K562 (cell line): Measurements from ENCODE around the gene TTLL3. TPM values are rescaled to one million over a fixed set of nuclear protein-coding genes. Genes with fewer than 3 reads are reported as not detected.

Experiments
- polyA plus RNA-seq, 8 experiments: library from polyadenylated mRNA; depleted of rRNA in 4 of 8; stranded (reverse) in 5 of 8; unstranded in 3 of 8; fragments of >200 nt; fragmentation: Nextera tagmentation in 2 of 8; fragmentation: Illumina TruSeq in 1 of 8; extraction: Ambion mirVana in 2 of 8; extraction: Trizol in 1 of 8; gene quantifications; 2 replicates each; pipeline versions ENCODE4 v1.2.1 to v1.2.3, GENCODE V29; 2011 to 2014; ENCODE audit warnings: inconsistent platforms in 1 of 8, missing spikeins in 1 of 8
- total RNA-seq, 7 experiments: library from RNA; depleted of rRNA in 6 of 7; stranded (reverse); fragments of >200 nt in 6 of 7; fragmentation: Illumina TruSeq in 2 of 7; extraction: Trizol in 2 of 7; gene quantifications; 2 replicates each; pipeline versions ENCODE4 v1.2.1 to v1.2.3, GENCODE V29; 2011 to 2021; ENCODE audit warnings: low replicate concordance in 1 of 7

Gene TTLL3
- total and polyA plus RNA-seq, 9 of the 15 experiments (the other 6 are each of a cell fraction or from before 2014, with no cell fraction given) = 8.9 to 106 (median 33.2) TPM

Other genes starting within 250 kb of the TTLL3 start
Only the 7 nearest of the 16 such genes appear.
- 29.9 and 38.9 TPM in 2 replicates for gene BRPF1, start 78.5 kb upstream of the TTLL3 start, total RNA-seq (2014; rRNA removed)
- gene BRPF1, start 78.5 kb upstream of the TTLL3 start, total RNA-seq (2014; rRNA removed; fragmentation: Illumina TruSeq; extraction: Trizol) = 12.6 and 13.5 TPM in 2 replicates
- gene BRPF1, start 78.5 kb upstream of the TTLL3 start, total RNA-seq (2015; rRNA removed; fragmentation: Illumina TruSeq; extraction: Trizol) = 23.5 and 25.5 TPM in 2 replicates
- 40.2 and 40.6 TPM in 2 replicates for gene BRPF1, start 78.5 kb upstream of the TTLL3 start, total RNA-seq (2021)
- 12.7 and 16.6 TPM in 2 replicates for gene BRPF1, start 78.5 kb upstream of the TTLL3 start, polyA plus RNA-seq (2011; rRNA removed)
- 26.7 and 30.5 TPM in 2 replicates for gene BRPF1, start 78.5 kb upstream of the TTLL3 start, polyA plus RNA-seq (2014; fragmentation: Illumina TruSeq; extraction: Trizol)
- 1 to 10 TPM; 1.1 to 1.4 TPM for gene BRPF1, start 78.5 kb upstream of the TTLL3 start, polyA plus RNA-seq (2014; fragmentation: Nextera tagmentation; extraction: Ambion mirVana)
- 26.0 and 32.8 TPM in 2 replicates for gene BRPF1, start 78.5 kb upstream of the TTLL3 start, polyA plus RNA-seq (2014; rRNA removed)
- gene OGG1, start 60.3 kb upstream of the TTLL3 start, total RNA-seq (2014; rRNA removed) = 27.6 and 39.3 TPM in 2 replicates
- gene OGG1, start 60.3 kb upstream of the TTLL3 start, total RNA-seq (2014; rRNA removed; fragmentation: Illumina TruSeq; extraction: Trizol) = 14.6 and 18.2 TPM in 2 replicates
- gene OGG1, start 60.3 kb upstream of the TTLL3 start, total RNA-seq (2015; rRNA removed; fragmentation: Illumina TruSeq; extraction: Trizol) = 26.4 and 27.5 TPM in 2 replicates
- 23.6 and 25.7 TPM in 2 replicates for gene OGG1, start 60.3 kb upstream of the TTLL3 start, total RNA-seq (2021)
- gene OGG1, start 60.3 kb upstream of the TTLL3 start, polyA plus RNA-seq (2011; rRNA removed) = 26.6 and 31.0 TPM in 2 replicates
- gene OGG1, start 60.3 kb upstream of the TTLL3 start, polyA plus RNA-seq (2014; fragmentation: Illumina TruSeq; extraction: Trizol) = 32.3 and 33.0 TPM in 2 replicates
- 10 to 100 TPM in 1 of 2 experiments, 1 to 10 TPM in 1; 6.6 to 12.0 TPM for gene OGG1, start 60.3 kb upstream of the TTLL3 start, polyA plus RNA-seq (2014; fragmentation: Nextera tagmentation; extraction: Ambion mirVana)
- gene OGG1, start 60.3 kb upstream of the TTLL3 start, polyA plus RNA-seq (2014; rRNA removed) = 24.4 and 26.5 TPM in 2 replicates
- gene CAMK1, start 40.3 kb upstream of the TTLL3 start, total RNA-seq (2014; rRNA removed) = 10.7 and 13.9 TPM in 2 replicates
- gene CAMK1, start 40.3 kb upstream of the TTLL3 start, total RNA-seq (2014; rRNA removed; fragmentation: Illumina TruSeq; extraction: Trizol) = 4.4 and 4.7 TPM in 2 replicates
- 6.1 and 6.6 TPM in 2 replicates for gene CAMK1, start 40.3 kb upstream of the TTLL3 start, total RNA-seq (2015; rRNA removed; fragmentation: Illumina TruSeq; extraction: Trizol)
- 5.2 and 6.2 TPM in 2 replicates for gene CAMK1, start 40.3 kb upstream of the TTLL3 start, total RNA-seq (2021)
- gene CAMK1, start 40.3 kb upstream of the TTLL3 start, polyA plus RNA-seq (2011; rRNA removed) = 7.3 and 8.4 TPM in 2 replicates
- gene CAMK1, start 40.3 kb upstream of the TTLL3 start, polyA plus RNA-seq (2014; fragmentation: Illumina TruSeq; extraction: Trizol) = 6.0 and 6.2 TPM in 2 replicates
- under 1 TPM; 0.23 to 0.39 TPM for gene CAMK1, start 40.3 kb upstream of the TTLL3 start, polyA plus RNA-seq (2014; fragmentation: Nextera tagmentation; extraction: Ambion mirVana)
- 7.7 and 10.6 TPM in 2 replicates for gene CAMK1, start 40.3 kb upstream of the TTLL3 start, polyA plus RNA-seq (2014; rRNA removed)
- 110 and 136 TPM in 2 replicates for gene TADA3, start 17.8 kb upstream of the TTLL3 start, total RNA-seq (2014; rRNA removed)
- 32.7 and 40.6 TPM in 2 replicates for gene TADA3, start 17.8 kb upstream of the TTLL3 start, total RNA-seq (2014; rRNA removed; fragmentation: Illumina TruSeq; extraction: Trizol)
- 74.5 and 74.8 TPM in 2 replicates for gene TADA3, start 17.8 kb upstream of the TTLL3 start, total RNA-seq (2015; rRNA removed; fragmentation: Illumina TruSeq; extraction: Trizol)
- 85.8 and 89.7 TPM in 2 replicates for gene TADA3, start 17.8 kb upstream of the TTLL3 start, total RNA-seq (2021)
- 60.6 and 62.8 TPM in 2 replicates for gene TADA3, start 17.8 kb upstream of the TTLL3 start, polyA plus RNA-seq (2011; rRNA removed)
- gene TADA3, start 17.8 kb upstream of the TTLL3 start, polyA plus RNA-seq (2014; fragmentation: Illumina TruSeq; extraction: Trizol) = 97.8 and 103 TPM in 2 replicates
- 1 to 10 TPM; 4.1 to 6.3 TPM for gene TADA3, start 17.8 kb upstream of the TTLL3 start, polyA plus RNA-seq (2014; fragmentation: Nextera tagmentation; extraction: Ambion mirVana)
- gene TADA3, start 17.8 kb upstream of the TTLL3 start, polyA plus RNA-seq (2014; rRNA removed) = 91.6 and 94.0 TPM in 2 replicates
- gene ARPC4, start 17.2 kb upstream of the TTLL3 start, total RNA-seq (2014; rRNA removed) = 138 and 139 TPM in 2 replicates
- gene ARPC4, start 17.2 kb upstream of the TTLL3 start, total RNA-seq (2014; rRNA removed; fragmentation: Illumina TruSeq; extraction: Trizol) = 132 and 143 TPM in 2 replicates
- gene ARPC4, start 17.2 kb upstream of the TTLL3 start, total RNA-seq (2015; rRNA removed; fragmentation: Illumina TruSeq; extraction: Trizol) = 118 and 131 TPM in 2 replicates
- 153 and 154 TPM in 2 replicates for gene ARPC4, start 17.2 kb upstream of the TTLL3 start, total RNA-seq (2021)
- 60.3 and 106 TPM in 2 replicates for gene ARPC4, start 17.2 kb upstream of the TTLL3 start, polyA plus RNA-seq (2011; rRNA removed)
- 119 and 128 TPM in 2 replicates for gene ARPC4, start 17.2 kb upstream of the TTLL3 start, polyA plus RNA-seq (2014; fragmentation: Illumina TruSeq; extraction: Trizol)
- 10 to 100 TPM; 20.1 to 28.1 TPM for gene ARPC4, start 17.2 kb upstream of the TTLL3 start, polyA plus RNA-seq (2014; fragmentation: Nextera tagmentation; extraction: Ambion mirVana)
- gene ARPC4, start 17.2 kb upstream of the TTLL3 start, polyA plus RNA-seq (2014; rRNA removed) = 112 and 129 TPM in 2 replicates
- 73.0 and 90.5 TPM in 2 replicates for gene RPUSD3, start 33.7 kb downstream of the TTLL3 start, total RNA-seq (2014; rRNA removed)
- 44.3 and 55.8 TPM in 2 replicates for gene RPUSD3, start 33.7 kb downstream of the TTLL3 start, total RNA-seq (2014; rRNA removed; fragmentation: Illumina TruSeq; extraction: Trizol)
- gene RPUSD3, start 33.7 kb downstream of the TTLL3 start, total RNA-seq (2015; rRNA removed; fragmentation: Illumina TruSeq; extraction: Trizol) = 51.5 and 59.3 TPM in 2 replicates
- gene RPUSD3, start 33.7 kb downstream of the TTLL3 start, total RNA-seq (2021) = 99.0 and 100 TPM in 2 replicates
- gene RPUSD3, start 33.7 kb downstream of the TTLL3 start, polyA plus RNA-seq (2011; rRNA removed) = 56.1 and 104 TPM in 2 replicates
- gene RPUSD3, start 33.7 kb downstream of the TTLL3 start, polyA plus RNA-seq (2014; fragmentation: Illumina TruSeq; extraction: Trizol) = 98.2 and 119 TPM in 2 replicates
- 10 to 100 TPM; 13.8 to 26.4 TPM for gene RPUSD3, start 33.7 kb downstream of the TTLL3 start, polyA plus RNA-seq (2014; fragmentation: Nextera tagmentation; extraction: Ambion mirVana)
- gene RPUSD3, start 33.7 kb downstream of the TTLL3 start, polyA plus RNA-seq (2014; rRNA removed) = 66.6 and 76.8 TPM in 2 replicates
- gene CIDEC, start 70.0 kb downstream of the TTLL3 start, total RNA-seq (2014; rRNA removed) = not detected in 2 replicates
- gene CIDEC, start 70.0 kb downstream of the TTLL3 start, total RNA-seq (2014; rRNA removed; fragmentation: Illumina TruSeq; extraction: Trizol) = not detected in 2 replicates
- gene CIDEC, start 70.0 kb downstream of the TTLL3 start, total RNA-seq (2015; rRNA removed; fragmentation: Illumina TruSeq; extraction: Trizol) = not detected in 2 replicates
- gene CIDEC, start 70.0 kb downstream of the TTLL3 start, total RNA-seq (2021) = not detected in 2 replicates
- gene CIDEC, start 70.0 kb downstream of the TTLL3 start, polyA plus RNA-seq (2011; rRNA removed) = not detected in 2 replicates
- not detected in 2 replicates for gene CIDEC, start 70.0 kb downstream of the TTLL3 start, polyA plus RNA-seq (2014; fragmentation: Illumina TruSeq; extraction: Trizol)
- gene CIDEC, start 70.0 kb downstream of the TTLL3 start, polyA plus RNA-seq (2014; fragmentation: Nextera tagmentation; extraction: Ambion mirVana) = not detected
- not detected in 2 replicates for gene CIDEC, start 70.0 kb downstream of the TTLL3 start, polyA plus RNA-seq (2014; rRNA removed)